Measurements from ENCODE around the gene ARRB1.

The ARRB1 gene

DNA sequence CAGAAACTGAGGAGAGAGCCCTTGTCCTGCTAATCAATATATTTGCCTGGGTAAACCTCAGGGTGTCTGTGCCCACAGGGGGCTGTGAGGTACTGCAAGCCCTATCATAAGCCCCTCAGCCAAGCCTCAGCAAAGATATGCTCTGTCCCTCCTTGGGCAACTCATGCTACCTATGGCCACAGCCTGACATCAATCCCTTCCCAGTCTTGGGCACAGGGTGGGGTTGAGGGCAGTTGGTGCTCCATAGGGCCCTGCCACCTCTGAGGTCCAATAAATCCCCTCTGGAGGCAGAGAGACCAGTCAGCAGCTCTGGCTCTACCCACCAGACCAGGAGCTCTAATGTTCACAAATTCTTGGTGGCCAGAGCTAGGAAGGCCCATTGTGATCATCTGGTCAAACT, 87.1 kb downstream of the ARRB1 start:
- Histone ChIP-seq H3K9me3 (ENCODE audit: control insufficient read depth, insufficient read depth, low read length) (no peaks in the 10 kb centered on the region), H3K27me3 (ENCODE audit: control insufficient read depth, insufficient read depth, low read length) (no peaks in the 10 kb centered on the region), H3K4me1 (ENCODE audit: control insufficient read depth, insufficient read depth, low read length) (no peaks in the 10 kb centered on the region), H3K4me3 (ENCODE audit: low read depth, low read length) (no peak overlapping the region), H3K9ac (ENCODE audit: low read depth, low read length) (no peak overlapping the region), H3K36me3 (ENCODE audit: control insufficient read depth, insufficient read depth, low read length) (peaks cover 11% of the 10 kb centered on the region)

DNA sequence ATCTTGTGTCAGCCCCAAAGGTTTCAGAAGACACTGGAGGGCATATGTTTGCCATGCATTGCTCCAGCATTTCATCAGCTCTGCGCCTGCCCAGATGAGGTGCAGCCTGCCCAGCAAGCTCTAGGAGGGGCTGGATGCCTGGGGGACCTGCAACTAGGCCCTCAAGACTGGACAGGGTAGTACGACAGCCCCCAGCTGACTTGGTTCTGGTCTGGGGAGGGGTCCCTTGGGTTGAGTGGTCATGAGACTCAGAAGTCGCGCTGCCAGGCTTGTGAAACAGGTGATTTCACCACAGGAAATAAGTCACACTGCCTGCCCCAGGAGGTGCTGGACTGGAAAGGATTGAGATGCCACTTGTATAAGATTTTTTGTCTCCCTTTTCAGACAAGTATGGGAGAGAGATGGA, 87.5 kb downstream of the ARRB1 start:
- peaks cover 11% of the 10 kb centered on the region for H3K36me3 ChIP-seq (ENCODE audit: control insufficient read depth, insufficient read depth, low read length)
- H3K4me3 ChIP-seq (ENCODE audit: low read depth, low read length), result no peak overlapping the region
- no peaks in the 10 kb centered on the region for H3K9me3 ChIP-seq (ENCODE audit: control insufficient read depth, insufficient read depth, low read length)
- H3K27me3 ChIP-seq (ENCODE audit: control insufficient read depth, insufficient read depth, low read length), result no peaks in the 10 kb centered on the region
- no peaks in the 10 kb centered on the region for H3K4me1 ChIP-seq (ENCODE audit: control insufficient read depth, insufficient read depth, low read length)
- H3K9ac ChIP-seq (ENCODE audit: low read depth, low read length), result no peak overlapping the region

GRCh38 chr11:75262961-75263852, 88.3 kb downstream of the ARRB1 start:
- Histone ChIP-seq H3K27me3 (ENCODE audit: control insufficient read depth, insufficient read depth, low read length) (no peaks in the 10 kb centered on the region), H3K4me1 (ENCODE audit: control insufficient read depth, insufficient read depth, low read length) (no peaks in the 10 kb centered on the region), H3K4me3 (ENCODE audit: low read depth, low read length) (no peak overlapping the region), H3K9me3 (ENCODE audit: control insufficient read depth, insufficient read depth, low read length) (no peaks in the 10 kb centered on the region), H3K36me3 (ENCODE audit: control insufficient read depth, insufficient read depth, low read length) (peaks cover 11% of the 10 kb centered on the region), H3K9ac (ENCODE audit: low read depth, low read length) (no peak overlapping the region)

DNA sequence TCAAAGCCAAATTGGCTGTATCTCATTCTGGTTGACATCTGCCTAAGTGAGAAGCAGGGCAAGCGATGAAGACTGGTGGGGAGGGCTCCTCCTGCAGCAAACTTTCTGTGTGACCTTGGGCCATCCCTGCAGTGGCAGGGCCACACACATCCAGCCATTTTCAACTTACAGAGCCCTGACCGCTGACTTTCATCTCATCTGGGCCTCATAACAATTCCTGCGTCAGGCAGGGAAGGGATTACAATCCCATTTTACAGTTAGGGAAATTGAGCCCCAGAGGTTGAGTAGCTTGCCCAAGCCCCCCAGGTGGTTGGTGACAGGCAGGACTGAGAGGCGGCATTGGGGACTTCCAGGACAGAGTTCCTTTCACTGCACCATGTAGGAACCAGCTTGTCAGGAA, 89.0 kb downstream of the ARRB1 start:
- no peak overlapping the region for H3K9ac ChIP-seq (ENCODE audit: low read depth, low read length)

DNA sequence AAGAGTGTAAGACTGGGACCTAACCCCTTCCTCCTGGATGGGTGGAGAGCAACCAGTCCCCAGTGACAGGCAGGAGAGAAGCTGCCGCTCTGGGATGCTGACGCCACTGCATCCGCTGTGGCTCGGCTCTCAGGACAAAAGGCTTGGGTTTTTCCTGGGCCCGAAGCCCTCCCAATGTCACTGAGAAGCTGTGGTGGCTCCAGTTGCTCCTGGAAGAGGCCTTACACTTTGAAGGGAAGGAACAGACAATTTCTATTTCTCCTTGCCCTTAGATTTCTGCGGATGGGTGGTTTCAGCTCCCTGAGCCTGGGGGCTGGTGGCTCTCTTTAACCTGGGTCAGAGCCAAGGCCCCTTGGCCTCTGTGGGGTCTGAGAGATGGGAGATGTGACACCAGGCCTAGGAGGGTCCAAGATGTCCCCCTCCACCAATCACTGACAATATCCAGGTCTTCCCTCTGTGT, 89.5 kb downstream of the ARRB1 start:
- Histone ChIP-seq H3K4me1 (ENCODE audit: control insufficient read depth, insufficient read depth, low read length) (no peaks in the 10 kb centered on the region), H3K4me3 (ENCODE audit: low read depth, low read length) (no peak overlapping the region), H3K9ac (ENCODE audit: low read depth, low read length) (no peak overlapping the region), H3K27me3 (ENCODE audit: control insufficient read depth, insufficient read depth, low read length) (no peaks in the 10 kb centered on the region), H3K36me3 (ENCODE audit: control insufficient read depth, insufficient read depth, low read length) (peaks cover 8% of the 10 kb centered on the region), H3K9me3 (ENCODE audit: control insufficient read depth, insufficient read depth, low read length) (no peaks in the 10 kb centered on the region)

More for the DNA sequence above, 89.0 kb downstream of the ARRB1 start:
- Histone ChIP-seq H3K4me3 (ENCODE audit: low read depth, low read length) (no peak overlapping the region), H3K27me3 (ENCODE audit: control insufficient read depth, insufficient read depth, low read length) (no peaks in the 10 kb centered on the region), H3K36me3 (ENCODE audit: control insufficient read depth, insufficient read depth, low read length) (peaks cover 11% of the 10 kb centered on the region), H3K4me1 (ENCODE audit: control insufficient read depth, insufficient read depth, low read length) (no peaks in the 10 kb centered on the region), H3K9me3 (ENCODE audit: control insufficient read depth, insufficient read depth, low read length) (no peaks in the 10 kb centered on the region)

DNA sequence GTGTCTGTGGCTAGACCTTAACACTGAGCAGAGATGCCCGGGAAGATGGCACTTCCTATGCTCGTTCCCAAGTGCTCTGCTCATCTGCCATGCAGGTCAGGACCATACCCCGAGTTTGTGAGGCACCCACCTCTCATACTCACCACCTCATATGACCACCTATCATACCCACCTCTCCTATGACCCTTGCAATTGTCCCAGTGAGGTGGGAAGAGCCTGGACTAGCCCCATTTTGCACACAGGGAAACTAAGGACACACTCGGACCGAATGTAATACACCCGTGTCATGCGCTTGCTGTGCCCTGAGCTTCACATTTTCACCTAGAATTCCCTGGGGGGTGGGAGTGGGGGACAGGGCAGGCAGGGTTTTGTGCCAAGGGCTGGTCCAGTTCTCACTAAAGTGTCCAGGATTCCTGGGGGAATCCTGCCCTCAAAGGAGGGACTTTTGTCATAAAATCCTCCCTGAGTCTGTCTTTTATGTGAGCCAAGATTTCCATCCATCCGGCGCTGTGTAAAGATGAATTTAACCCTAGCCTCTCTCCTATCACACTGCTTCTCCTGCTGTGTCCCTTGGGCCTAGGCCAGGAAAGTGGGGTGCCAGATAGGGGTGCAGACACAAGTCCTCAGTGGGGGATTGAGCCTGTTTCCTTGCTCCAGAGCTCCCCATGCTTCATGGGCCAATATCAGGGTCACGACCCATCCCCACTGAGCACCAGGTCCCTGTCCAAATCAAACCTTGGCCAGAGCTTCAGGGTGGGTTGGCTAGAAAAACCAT, 90.9 kb downstream of the ARRB1 start:
- no peak overlapping the region for H3K4me3 ChIP-seq (ENCODE audit: low read depth, low read length)
- H3K9ac ChIP-seq (ENCODE audit: low read depth, low read length), result no peak overlapping the region
- H3K36me3 ChIP-seq (ENCODE audit: control insufficient read depth, insufficient read depth, low read length), result no peaks in the 10 kb centered on the region
- H3K4me1 ChIP-seq (ENCODE audit: control insufficient read depth, insufficient read depth, low read length), result no peaks in the 10 kb centered on the region
- no peaks in the 10 kb centered on the region for H3K9me3 ChIP-seq (ENCODE audit: control insufficient read depth, insufficient read depth, low read length)
- no peaks in the 10 kb centered on the region for H3K27me3 ChIP-seq (ENCODE audit: control insufficient read depth, insufficient read depth, low read length)

GRCh38 chr11:75254326-75254725, 97.1 kb downstream of the ARRB1 start:
- Histone ChIP-seq H3K4me1 (ENCODE audit: control insufficient read depth, insufficient read depth, low read length) (no peaks in the 10 kb centered on the region), H3K4me3 (ENCODE audit: low read depth, low read length) (no peak overlapping the region), H3K36me3 (ENCODE audit: control insufficient read depth, insufficient read depth, low read length) (no peaks in the 10 kb centered on the region), H3K27me3 (ENCODE audit: control insufficient read depth, insufficient read depth, low read length) (peaks cover 2% of the 10 kb centered on the region), H3K9me3 (ENCODE audit: control insufficient read depth, insufficient read depth, low read length) (no peaks in the 10 kb centered on the region), H3K9ac (ENCODE audit: low read depth, low read length) (no peak overlapping the region)

GRCh38 chr11:75249704-75250103, 101.8 kb downstream of the ARRB1 start:
- Histone ChIP-seq H3K27me3 (ENCODE audit: control insufficient read depth, insufficient read depth, low read length) (peaks cover 9% of the 10 kb centered on the region), H3K4me3 (ENCODE audit: low read depth, low read length) (no peak overlapping the region), H3K4me1 (ENCODE audit: control insufficient read depth, insufficient read depth, low read length) (no peaks in the 10 kb centered on the region), H3K9ac (ENCODE audit: low read depth, low read length) (no peak overlapping the region), H3K9me3 (ENCODE audit: control insufficient read depth, insufficient read depth, low read length) (no peaks in the 10 kb centered on the region), H3K36me3 (ENCODE audit: control insufficient read depth, insufficient read depth, low read length) (no peaks in the 10 kb centered on the region)

GRCh38 chr11:75248924-75249256, 102.6 kb downstream of the ARRB1 start:
- H3K36me3 ChIP-seq (ENCODE audit: control insufficient read depth, insufficient read depth, low read length), result no peaks in the 10 kb centered on the region
- no peak overlapping the region for H3K4me3 ChIP-seq (ENCODE audit: low read depth, low read length)
- H3K4me1 ChIP-seq (ENCODE audit: control insufficient read depth, insufficient read depth, low read length), result no peaks in the 10 kb centered on the region
- peaks cover 17% of the 10 kb centered on the region for H3K27me3 ChIP-seq (ENCODE audit: control insufficient read depth, insufficient read depth, low read length)
- no peak overlapping the region for H3K9ac ChIP-seq (ENCODE audit: low read depth, low read length)
- no peaks in the 10 kb centered on the region for H3K9me3 ChIP-seq (ENCODE audit: control insufficient read depth, insufficient read depth, low read length)

GRCh38 chr11:75246671-75247350, 104.7 kb downstream of the ARRB1 start:
- Histone ChIP-seq H3K9me3 (ENCODE audit: control insufficient read depth, insufficient read depth, low read length) (no peaks in the 10 kb centered on the region), H3K9ac (ENCODE audit: low read depth, low read length) (no peak overlapping the region), H3K36me3 (ENCODE audit: control insufficient read depth, insufficient read depth, low read length) (no peaks in the 10 kb centered on the region), H3K4me1 (ENCODE audit: control insufficient read depth, insufficient read depth, low read length) (no peaks in the 10 kb centered on the region), H3K27me3 (ENCODE audit: control insufficient read depth, insufficient read depth, low read length) (peaks cover 35% of the 10 kb centered on the region), H3K4me3 (ENCODE audit: low read depth, low read length) (no peak overlapping the region)

GRCh38 chr11:75246006-75246670, 105.3 kb downstream of the ARRB1 start:
- H3K27me3 ChIP-seq (ENCODE audit: control insufficient read depth, insufficient read depth, low read length), result peaks cover 35% of the 10 kb centered on the region
- H3K9ac ChIP-seq (ENCODE audit: low read depth, low read length), result no peak overlapping the region
- H3K4me3 ChIP-seq (ENCODE audit: low read depth, low read length), result no peak overlapping the region
- H3K36me3 ChIP-seq (ENCODE audit: control insufficient read depth, insufficient read depth, low read length), result no peaks in the 10 kb centered on the region
- no peaks in the 10 kb centered on the region for H3K4me1 ChIP-seq (ENCODE audit: control insufficient read depth, insufficient read depth, low read length)
- H3K9me3 ChIP-seq (ENCODE audit: control insufficient read depth, insufficient read depth, low read length), result no peaks in the 10 kb centered on the region
